NB4 (cell line): ENCODE data around the gene UBE2U.

Source experiments
- MYC ChIP-seq: IDR thresholded peaks from 2 replicates; pipeline ENCODE4 v1.6.1; 2011; ENCODE audit warnings: low read depth, low read length
- POLR2A ChIP-seq: IDR thresholded peaks from 2 replicates; pipeline ENCODE4 v1.6.1; 2011; ENCODE audit warnings: mild to moderate bottlenecking; ENCODE audit not compliant: insufficient read length; ENCODE audit errors: extremely low read depth
- TF ChIP-seq, protein P1 (sequence below): IDR thresholded peaks from one replicate; pipeline ENCODE4 v1.5.1; 2012; ENCODE audit warnings: low read depth, low read length
- TF ChIP-seq, protein P2 (sequence below): IDR thresholded peaks from 2 replicates; pipeline ENCODE4 v1.6.1; 2011; ENCODE audit warnings: low read depth, low read length

DNA sequence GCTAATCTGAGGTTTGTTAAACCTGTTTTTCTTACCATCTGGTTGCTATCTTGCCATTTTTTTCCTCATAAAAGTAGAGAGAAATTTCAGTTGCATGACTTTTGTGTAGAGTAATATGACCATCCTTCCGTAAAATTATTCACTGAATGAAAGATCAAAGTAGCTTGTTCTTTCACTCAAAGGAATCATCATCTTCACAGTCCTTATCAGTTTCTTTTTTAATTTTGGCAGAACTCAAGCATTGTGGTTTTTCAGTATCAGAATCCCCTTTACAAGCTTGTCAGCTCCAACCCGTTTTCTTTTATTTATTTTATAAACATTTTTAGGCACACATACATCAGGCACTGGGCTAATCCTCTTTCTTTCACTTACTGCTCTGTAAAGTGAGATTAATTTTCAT lies 91.7 kb downstream of the UBE2U start:
- TF ChIP-seq, protein P1, sequence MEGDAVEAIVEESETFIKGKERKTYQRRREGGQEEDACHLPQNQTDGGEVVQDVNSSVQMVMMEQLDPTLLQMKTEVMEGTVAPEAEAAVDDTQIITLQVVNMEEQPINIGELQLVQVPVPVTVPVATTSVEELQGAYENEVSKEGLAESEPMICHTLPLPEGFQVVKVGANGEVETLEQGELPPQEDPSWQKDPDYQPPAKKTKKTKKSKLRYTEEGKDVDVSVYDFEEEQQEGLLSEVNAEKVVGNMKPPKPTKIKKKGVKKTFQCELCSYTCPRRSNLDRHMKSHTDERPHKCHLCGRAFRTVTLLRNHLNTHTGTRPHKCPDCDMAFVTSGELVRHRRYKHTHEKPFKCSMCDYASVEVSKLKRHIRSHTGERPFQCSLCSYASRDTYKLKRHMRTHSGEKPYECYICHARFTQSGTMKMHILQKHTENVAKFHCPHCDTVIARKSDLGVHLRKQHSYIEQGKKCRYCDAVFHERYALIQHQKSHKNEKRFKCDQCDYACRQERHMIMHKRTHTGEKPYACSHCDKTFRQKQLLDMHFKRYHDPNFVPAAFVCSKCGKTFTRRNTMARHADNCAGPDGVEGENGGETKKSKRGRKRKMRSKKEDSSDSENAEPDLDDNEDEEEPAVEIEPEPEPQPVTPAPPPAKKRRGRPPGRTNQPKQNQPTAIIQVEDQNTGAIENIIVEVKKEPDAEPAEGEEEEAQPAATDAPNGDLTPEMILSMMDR = no peak
- TF ChIP-seq POLR2A (no peak), MYC (no peak)
- TF ChIP-seq, protein P2, sequence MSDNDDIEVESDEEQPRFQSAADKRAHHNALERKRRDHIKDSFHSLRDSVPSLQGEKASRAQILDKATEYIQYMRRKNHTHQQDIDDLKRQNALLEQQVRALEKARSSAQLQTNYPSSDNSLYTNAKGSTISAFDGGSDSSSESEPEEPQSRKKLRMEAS = no peak
